ENCODE data around the gene SLC35F6. TPM values are rescaled to one million over a fixed set of nuclear protein-coding genes. Genes with fewer than 3 reads are reported as not detected.

The SLC35F6 gene
- total and polyA plus RNA-seq, 9 of the 15 experiments (the other 6 are each of a cell fraction or from before 2014, with no cell fraction given): 11.9 to 47.3 (median 22.5) TPM

DNA sequence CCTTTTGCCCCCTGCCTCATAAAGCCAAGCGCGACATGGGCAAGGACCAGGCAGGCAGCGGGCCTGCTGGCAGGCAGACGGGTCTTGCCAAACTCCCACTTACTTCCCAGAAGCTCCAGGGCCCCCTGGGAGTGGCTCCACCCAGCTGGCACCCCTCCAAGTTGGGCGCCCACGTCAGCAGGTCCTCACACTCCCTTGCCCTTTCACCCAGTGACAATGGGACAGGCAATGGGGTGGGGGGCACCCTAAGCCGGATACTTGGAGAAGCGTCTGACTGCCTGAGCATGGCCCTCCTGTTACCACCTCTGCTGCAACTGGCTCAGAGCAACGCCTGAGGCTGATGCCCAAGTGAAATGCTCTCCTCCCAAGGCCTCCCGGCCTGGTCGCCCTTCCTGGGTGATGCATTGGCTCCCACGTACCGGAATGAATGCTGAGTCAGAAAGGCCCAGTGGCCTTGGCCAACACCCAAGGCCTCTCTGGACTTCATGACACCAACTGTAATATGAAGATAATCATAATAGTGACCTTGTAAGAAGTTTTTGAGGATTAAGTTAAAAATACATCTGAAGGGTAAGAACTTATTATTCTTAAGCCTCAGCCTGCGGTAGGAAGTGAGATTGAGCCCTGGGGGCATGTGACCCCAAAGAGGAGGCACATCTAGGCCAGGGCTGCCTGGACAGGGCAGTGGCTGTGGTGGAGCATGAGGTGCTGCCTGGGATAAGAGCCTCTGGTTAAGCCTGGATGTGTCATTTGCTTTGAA lies 39.9 kb upstream of the SLC35F6 start (continued):
- TF ChIP-seq NR2C2 (CRISPR knock-in tag; IDR thresholded peaks at IDR 0.05) (no peak), NR2C2 (tag; IDR thresholded peaks at IDR 0.05) (peak; percentile 86), TAF1 (IDR thresholded peaks at IDR 0.05; ENCODE audit: control insufficient read depth, extremely low read depth, insufficient read depth, low read length, severe bottlenecking) (no peak), CBFA2T3 (IDR thresholded peaks at IDR 0.05) (peak; percentile 70), MAFK (IDR thresholded peaks at IDR 0.05; ENCODE audit: low read length) (peak; percentile 90), HDAC8 (tag; IDR thresholded peaks at IDR 0.05) (no peak), ZNF324 (CRISPR knock-in tag; IDR thresholded peaks at IDR 0.05) (no peak), RAD51 (IDR thresholded peaks at IDR 0.05; ENCODE audit: borderline replicate concordance, low read depth) (0 out of 2 replicates have a peak, but pooled peaks have one; percentile 49), GATAD2A (IDR thresholded peaks at IDR 0.05) (0 out of 2 replicates have a peak, but pooled peaks have one; percentile 63), CAMTA2 (CRISPR knock-in tag; conservative IDR thresholded peaks at IDR 0.05) (no peak), RHOXF2B (CRISPR knock-in tag; conservative IDR thresholded peaks at IDR 0.05) (no peak), ADNP (tag; IDR thresholded peaks at IDR 0.05) (no peak), SOX6 (IDR thresholded peaks at IDR 0.05) (no peak; the same call in 1 of the 2 replicates), HMG20A (CRISPR knock-in tag; conservative IDR thresholded peaks at IDR 0.05) (no peak), TRIM28 (IDR thresholded peaks at IDR 0.05) (no peak), MEF2A (IDR thresholded peaks at IDR 0.05; ENCODE audit: control insufficient read depth, low read depth, low read length) (peak; percentile 45; the same call in 1 of the 2 replicates), ZNF766 (CRISPR knock-in tag; conservative IDR thresholded peaks at IDR 0.05) (peak; percentile 59; the same call in 1 of the 2 replicates), ZNF12 (CRISPR knock-in tag; IDR thresholded peaks at IDR 0.05) (no peak)
- TF ChIP-seq, protein P1, sequence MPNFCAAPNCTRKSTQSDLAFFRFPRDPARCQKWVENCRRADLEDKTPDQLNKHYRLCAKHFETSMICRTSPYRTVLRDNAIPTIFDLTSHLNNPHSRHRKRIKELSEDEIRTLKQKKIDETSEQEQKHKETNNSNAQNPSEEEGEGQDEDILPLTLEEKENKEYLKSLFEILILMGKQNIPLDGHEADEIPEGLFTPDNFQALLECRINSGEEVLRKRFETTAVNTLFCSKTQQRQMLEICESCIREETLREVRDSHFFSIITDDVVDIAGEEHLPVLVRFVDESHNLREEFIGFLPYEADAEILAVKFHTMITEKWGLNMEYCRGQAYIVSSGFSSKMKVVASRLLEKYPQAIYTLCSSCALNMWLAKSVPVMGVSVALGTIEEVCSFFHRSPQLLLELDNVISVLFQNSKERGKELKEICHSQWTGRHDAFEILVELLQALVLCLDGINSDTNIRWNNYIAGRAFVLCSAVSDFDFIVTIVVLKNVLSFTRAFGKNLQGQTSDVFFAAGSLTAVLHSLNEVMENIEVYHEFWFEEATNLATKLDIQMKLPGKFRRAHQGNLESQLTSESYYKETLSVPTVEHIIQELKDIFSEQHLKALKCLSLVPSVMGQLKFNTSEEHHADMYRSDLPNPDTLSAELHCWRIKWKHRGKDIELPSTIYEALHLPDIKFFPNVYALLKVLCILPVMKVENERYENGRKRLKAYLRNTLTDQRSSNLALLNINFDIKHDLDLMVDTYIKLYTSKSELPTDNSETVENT (CRISPR knock-in tag; IDR thresholded peaks at IDR 0.05): no peak
- TF ChIP-seq, protein P2, sequence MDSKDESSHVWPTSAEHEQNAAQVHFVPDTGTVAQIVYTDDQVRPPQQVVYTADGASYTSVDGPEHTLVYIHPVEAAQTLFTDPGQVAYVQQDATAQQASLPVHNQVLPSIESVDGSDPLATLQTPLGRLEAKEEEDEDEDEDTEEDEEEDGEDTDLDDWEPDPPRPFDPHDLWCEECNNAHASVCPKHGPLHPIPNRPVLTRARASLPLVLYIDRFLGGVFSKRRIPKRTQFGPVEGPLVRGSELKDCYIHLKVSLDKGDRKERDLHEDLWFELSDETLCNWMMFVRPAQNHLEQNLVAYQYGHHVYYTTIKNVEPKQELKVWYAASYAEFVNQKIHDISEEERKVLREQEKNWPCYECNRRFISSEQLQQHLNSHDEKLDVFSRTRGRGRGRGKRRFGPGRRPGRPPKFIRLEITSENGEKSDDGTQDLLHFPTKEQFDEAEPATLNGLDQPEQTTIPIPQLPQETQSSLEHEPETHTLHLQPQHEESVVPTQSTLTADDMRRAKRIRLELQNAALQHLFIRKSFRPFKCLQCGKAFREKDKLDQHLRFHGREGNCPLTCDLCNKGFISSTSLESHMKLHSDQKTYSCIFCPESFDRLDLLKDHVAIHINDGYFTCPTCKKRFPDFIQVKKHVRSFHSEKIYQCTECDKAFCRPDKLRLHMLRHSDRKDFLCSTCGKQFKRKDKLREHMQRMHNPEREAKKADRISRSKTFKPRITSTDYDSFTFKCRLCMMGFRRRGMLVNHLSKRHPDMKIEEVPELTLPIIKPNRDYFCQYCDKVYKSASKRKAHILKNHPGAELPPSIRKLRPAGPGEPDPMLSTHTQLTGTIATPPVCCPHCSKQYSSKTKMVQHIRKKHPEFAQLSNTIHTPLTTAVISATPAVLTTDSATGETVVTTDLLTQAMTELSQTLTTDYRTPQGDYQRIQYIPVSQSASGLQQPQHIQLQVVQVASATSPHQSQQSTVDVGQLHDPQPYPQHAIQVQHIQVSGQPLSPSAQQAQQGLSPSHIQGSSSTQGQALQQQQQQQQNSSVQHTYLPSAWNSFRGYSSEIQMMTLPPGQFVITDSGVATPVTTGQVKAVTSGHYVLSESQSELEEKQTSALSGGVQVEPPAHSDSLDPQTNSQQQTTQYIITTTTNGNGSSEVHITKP (IDR thresholded peaks at IDR 0.05; ENCODE audit: partially characterized antibody): no peak
- TF ChIP-seq, protein P3, sequence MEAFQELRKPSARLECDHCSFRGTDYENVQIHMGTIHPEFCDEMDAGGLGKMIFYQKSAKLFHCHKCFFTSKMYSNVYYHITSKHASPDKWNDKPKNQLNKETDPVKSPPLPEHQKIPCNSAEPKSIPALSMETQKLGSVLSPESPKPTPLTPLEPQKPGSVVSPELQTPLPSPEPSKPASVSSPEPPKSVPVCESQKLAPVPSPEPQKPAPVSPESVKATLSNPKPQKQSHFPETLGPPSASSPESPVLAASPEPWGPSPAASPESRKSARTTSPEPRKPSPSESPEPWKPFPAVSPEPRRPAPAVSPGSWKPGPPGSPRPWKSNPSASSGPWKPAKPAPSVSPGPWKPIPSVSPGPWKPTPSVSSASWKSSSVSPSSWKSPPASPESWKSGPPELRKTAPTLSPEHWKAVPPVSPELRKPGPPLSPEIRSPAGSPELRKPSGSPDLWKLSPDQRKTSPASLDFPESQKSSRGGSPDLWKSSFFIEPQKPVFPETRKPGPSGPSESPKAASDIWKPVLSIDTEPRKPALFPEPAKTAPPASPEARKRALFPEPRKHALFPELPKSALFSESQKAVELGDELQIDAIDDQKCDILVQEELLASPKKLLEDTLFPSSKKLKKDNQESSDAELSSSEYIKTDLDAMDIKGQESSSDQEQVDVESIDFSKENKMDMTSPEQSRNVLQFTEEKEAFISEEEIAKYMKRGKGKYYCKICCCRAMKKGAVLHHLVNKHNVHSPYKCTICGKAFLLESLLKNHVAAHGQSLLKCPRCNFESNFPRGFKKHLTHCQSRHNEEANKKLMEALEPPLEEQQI (IDR thresholded peaks at IDR 0.05): no peak

Measured in K562 (cell line).